Mucosa of descending colon (tissue), 3 donors: Measurements from ENCODE around the gene TSHZ2. TPM values are rescaled to one million over a fixed set of nuclear protein-coding genes. Genes with fewer than 3 reads are reported as not detected.

ENCODE experiments used
- ATAC-seq: fragments of 200-7000 bp; cut with Tn5 transposase; one replicate; pipeline ENCODE4 v1.9.1; 2020; ENCODE audit warnings: mild to moderate bottlenecking, moderate library complexity
- DNase-seq, 3 donors: peaks; one replicate each; pipeline ENCODE4 v3.0.0-alpha.2; 2020
- H3K36me3 ChIP-seq: fragments of 200-600 bp; one replicate; pipeline ENCODE4 v1.8.0; 2021; ENCODE audit warnings: low read depth, mild to moderate bottlenecking
- H3K4me1 ChIP-seq: fragments of 200-600 bp; one replicate; pipeline ENCODE4 v1.8.0; 2021; ENCODE audit warnings: low read depth, mild to moderate bottlenecking
- H3K4me3 ChIP-seq: fragments of 200-600 bp; one replicate; pipeline ENCODE4 v1.8.0; 2021; ENCODE audit warnings: mild to moderate bottlenecking
- H3K9me3 ChIP-seq: fragments of 200-600 bp; one replicate; pipeline ENCODE4 v1.8.0; 2021; ENCODE audit warnings: mild to moderate bottlenecking
- CTCF ChIP-seq: fragments of 200-600 bp; IDR thresholded peaks from one replicate; pipeline ENCODE4 v1.8.0; 2022; ENCODE audit warnings: antibody characterized with exemption, mild to moderate bottlenecking
- intact Hi-C, 2 donors: fragments of 100-400 bp; cut with DNase I in 1 of 2; cut with micrococcal nuclease in 1 of 2; formaldehyde crosslinking; loops; one replicate each; pipeline versions ENCODE4 v1.11.0 to v1.11.1; 2022; cut with DNase I, micrococcal nuclease
- total RNA-seq, 3 donors: library from RNA; stranded (reverse); fragmentation: NEBNext Ultra II Directional in 2 of 3; extraction: Animal tissue kit (Norgen Biotek cat#: 25700) in 2 of 3; gene quantifications; one replicate each; pipeline versions ENCODE4 v1.2.1 to v1.2.4, GENCODE V29; 2021 to 2023
- donor health status: DM: no; HTN: no; CAD: no; lungs with moderate emphysema.
- donor health status: DM: no; HTN: no; CAD: no.
- donor health status: DM: no; HTN: yes; CAD: no.

Gene TSHZ2
- total RNA-seq, 3 donors from 2014 or later, result 1.9 to 17.8 (median 3.6) TPM

- intact Hi-C loops, result no loop called here
- H3K36me3 ChIP-seq, result no peaks in the 10 kb centered on the region
- no peaks in the 10 kb centered on the region for H3K9me3 ChIP-seq
- no peaks in the 10 kb centered on the region for H3K4me1 ChIP-seq
- ATAC-seq (no peak), DNase-seq (no peak)
- TF ChIP-seq CTCF, result no peak
- no peak overlapping the region for H3K4me3 ChIP-seq
Observed at GRCh38 chr20:53009979-53010735, 38.0 kb downstream of the TSHZ2 start.

DNA sequence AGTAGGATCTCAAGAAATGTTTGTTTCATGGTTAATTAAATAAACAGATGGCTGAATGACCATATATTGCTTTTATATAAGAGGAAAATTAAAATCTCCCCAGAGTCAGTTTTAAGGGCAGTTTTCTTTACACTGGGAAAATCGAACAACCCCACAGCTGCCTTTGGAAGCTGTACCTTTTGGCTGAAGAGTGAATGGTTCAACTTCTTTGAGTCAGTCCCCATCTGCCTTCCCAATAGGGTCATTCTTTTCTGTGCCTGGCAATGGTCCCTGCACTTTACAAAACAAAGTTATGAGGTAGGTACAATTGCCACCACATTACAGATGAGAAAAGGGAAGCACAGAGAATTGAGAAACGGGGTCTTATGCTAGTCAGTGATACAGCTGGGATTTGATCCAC is 39.5 kb downstream of the TSHZ2 start:
- no peak for DNase-seq
- Histone ChIP-seq H3K9me3 (no peaks in the 10 kb centered on the region), H3K36me3 (no peaks in the 10 kb centered on the region), H3K4me3 (no peak overlapping the region), H3K4me1 (no peaks in the 10 kb centered on the region)
- no peak for TF ChIP-seq CTCF
- intact Hi-C loops, result no loop called here
- ATAC-seq, result no peak

DNA sequence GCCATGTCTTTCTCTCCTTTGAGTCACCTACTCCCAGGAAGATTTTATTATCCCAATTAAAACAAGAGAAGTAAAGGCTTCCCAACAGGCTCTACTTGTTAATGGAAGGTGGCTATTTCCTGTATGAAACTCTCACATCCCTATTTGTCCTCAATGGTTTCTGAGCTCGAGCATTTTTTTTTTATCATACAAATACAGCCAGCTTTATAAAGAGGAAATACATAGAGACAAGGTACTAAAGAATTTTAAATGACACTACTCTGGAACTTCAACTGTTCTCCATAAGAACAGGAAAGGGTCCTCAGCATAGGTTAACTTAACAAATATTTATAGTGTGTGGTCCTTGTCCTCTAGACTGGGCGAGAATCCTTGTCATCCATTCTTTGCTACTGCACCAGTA is 41.0 kb downstream of the TSHZ2 start:
- no peak for ATAC-seq
- no peak for TF ChIP-seq CTCF
- Histone ChIP-seq H3K9me3 (no peaks in the 10 kb centered on the region), H3K4me1 (no peaks in the 10 kb centered on the region), H3K4me3 (no peak overlapping the region), H3K36me3 (no peaks in the 10 kb centered on the region)
- DNase-seq, result no peak
- intact Hi-C loops, result no loop called here

DNA sequence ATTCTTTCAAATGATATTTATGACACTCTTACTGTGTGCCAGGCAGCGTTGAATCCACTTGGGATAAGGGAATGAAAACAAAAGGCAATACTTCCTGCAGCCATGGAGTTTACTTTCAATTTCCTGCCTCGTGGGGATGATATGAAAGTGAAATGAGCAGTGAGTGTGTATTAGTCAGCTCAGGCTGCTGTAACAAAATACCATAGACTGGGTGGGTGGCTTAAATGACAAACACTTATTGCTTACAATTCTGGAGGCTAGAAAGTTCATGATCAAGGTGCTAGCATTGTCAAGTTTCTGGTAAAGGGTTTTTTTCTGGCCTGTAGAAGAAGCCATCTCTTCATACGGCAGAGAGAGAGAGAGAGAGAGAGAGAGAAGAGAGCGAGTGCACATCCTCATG is 41.7 kb downstream of the TSHZ2 start:
- intact Hi-C loops, result no loop called here
- Histone ChIP-seq H3K4me1 (no peaks in the 10 kb centered on the region), H3K36me3 (no peaks in the 10 kb centered on the region), H3K9me3 (no peaks in the 10 kb centered on the region), H3K4me3 (no peak overlapping the region)
- DNase-seq (no peak), ATAC-seq (no peak)
- TF ChIP-seq CTCF, result no peak

DNA sequence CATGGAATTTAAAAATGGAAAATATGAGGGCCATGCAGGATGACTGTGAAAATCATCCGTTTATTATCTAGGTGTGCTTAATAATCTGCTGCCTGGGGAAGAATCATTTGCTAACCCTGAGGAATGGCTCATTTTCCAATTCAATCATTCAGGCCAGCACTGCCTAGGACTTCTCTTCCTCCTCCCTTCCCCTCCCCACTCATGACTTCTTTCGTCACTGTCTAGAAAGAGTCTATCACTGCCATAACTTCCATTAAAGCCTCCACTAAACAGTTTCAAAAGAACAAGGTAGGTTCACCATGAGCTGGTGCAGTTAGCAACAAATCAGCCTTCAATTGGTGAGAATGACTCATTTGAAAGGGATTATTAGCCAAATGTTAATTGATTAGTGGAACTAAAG is 43.9 kb downstream of the TSHZ2 start:
- Histone ChIP-seq H3K36me3 (no peaks in the 10 kb centered on the region), H3K4me3 (no peak overlapping the region), H3K9me3 (no peaks in the 10 kb centered on the region), H3K4me1 (no peaks in the 10 kb centered on the region)
- intact Hi-C loops, result no loop called here
- TF ChIP-seq CTCF, result no peak
- DNase-seq (no peak), ATAC-seq (no peak)
